ENCODE measurements around the gene NPDC1.

- TF ChIP-seq EZH2 (IDR thresholded peaks at IDR 0.05; ENCODE audit: low read length, missing control alignments), result no peak
- TF ChIP-seq CTCF (conservative IDR thresholded peaks at IDR 0.05 in 1 of 2, IDR thresholded peaks at IDR 0.05 in 1 of 2; ENCODE audit: low read depth in 1 of 2, low read length in 2 of 2), result no peak
These were observed 6.2 kb downstream of the NPDC1 start for GRCh38 chr9:137039611-137040366.
